ENCODE measurements around the gene ARNT2. TPM values are rescaled to one million over a fixed set of nuclear protein-coding genes. Genes with fewer than 3 reads are reported as not detected.

Gene ARNT2
- total RNA-seq, 4 donors from 2014 or later, result 5.1 to 8.8 (median 6.8) TPM

DNA sequence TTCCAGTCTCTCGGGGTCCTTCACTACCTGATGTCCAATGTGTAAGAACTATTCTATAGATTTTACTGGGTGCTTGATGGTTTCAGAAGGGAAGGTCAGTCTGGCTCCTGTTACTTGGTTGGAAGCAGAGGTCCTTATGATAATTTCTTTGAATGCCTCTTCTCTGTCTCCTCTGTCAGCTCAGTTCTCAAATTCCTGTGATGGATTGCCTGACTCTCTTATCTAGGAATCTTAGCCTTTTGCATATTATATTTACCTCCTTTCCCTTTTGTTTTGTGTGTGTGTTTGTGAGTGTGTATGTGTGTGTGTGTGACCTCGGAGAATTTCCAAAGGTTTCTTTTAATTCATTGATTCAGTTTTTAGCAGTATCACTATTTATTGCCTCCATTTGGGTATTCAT is 88.2 kb downstream of the ARNT2 start:
- 92 to 93% methylated on average over 2 of the region's 2 CpGs for WGBS, 2 donors
- Histone ChIP-seq H3K4me3 (no peak overlapping the region), H3K4me1 (peaks cover 0 to 21% (median 5%) of the 10 kb centered on the region in 4 donors), H3K27ac (peak overlapping the region in 2 of 4 donors; percentile 2 to 17), H3K27me3 (no peaks in the 10 kb centered on the region), H3K9me3 (no peaks in the 10 kb centered on the region), H3K36me3 (no peaks in the 10 kb centered on the region)
- TF ChIP-seq CTCF (IDR thresholded peaks at IDR 0.05) (no peak), EP300 (IDR thresholded peaks at IDR 0.05) (no peak), POLR2A (IDR thresholded peaks at IDR 0.05) (no peak)
- DNase-seq (ENCODE audit: low spot score in 2 of 2), result no peak

DNA sequence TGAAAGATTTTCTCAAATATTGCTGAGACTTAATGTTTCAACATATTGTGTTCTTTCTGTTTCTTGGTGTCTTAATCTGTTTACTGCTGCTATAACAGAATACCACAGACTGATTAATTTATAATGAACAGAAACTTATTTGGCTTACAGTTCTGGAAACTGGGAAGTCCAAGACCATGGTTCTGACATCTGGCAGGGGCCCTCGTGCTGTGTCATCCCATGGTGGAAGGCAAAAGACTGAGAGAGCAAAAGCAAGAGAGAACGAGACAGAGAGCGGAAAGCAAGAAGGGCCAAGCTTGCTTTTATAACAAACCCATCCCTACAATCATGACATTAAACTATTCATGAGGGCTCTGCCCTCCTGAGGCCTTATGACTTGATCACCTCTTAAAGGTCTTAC is 88.7 kb downstream of the ARNT2 start:
- 82% methylated on average over 3 of the region's 3 CpGs for WGBS, 2 donors
- peaks cover 0 to 21% (median 5%) of the 10 kb centered on the region in 4 donors for H3K4me1 ChIP-seq
- TF ChIP-seq POLR2A (IDR thresholded peaks at IDR 0.05), result no peak
- no peak for TF ChIP-seq EP300 (IDR thresholded peaks at IDR 0.05)
- no peak for TF ChIP-seq CTCF (IDR thresholded peaks at IDR 0.05)
- no peak for DNase-seq (ENCODE audit: low spot score in 2 of 2)
- H3K27me3 ChIP-seq, result no peaks in the 10 kb centered on the region
- H3K27ac ChIP-seq, result peak overlapping the region in 2 of 4 donors; percentile 17 to 23
- H3K36me3 ChIP-seq, result no peaks in the 10 kb centered on the region
- H3K9me3 ChIP-seq, result no peaks in the 10 kb centered on the region
- no peak overlapping the region for H3K4me3 ChIP-seq

- no peaks in the 10 kb centered on the region for H3K9me3 ChIP-seq
- TF ChIP-seq EP300 (IDR thresholded peaks at IDR 0.05) (no peak), POLR2A (IDR thresholded peaks at IDR 0.05) (no peak), CTCF (IDR thresholded peaks at IDR 0.05) (no peak)
- no peak for DNase-seq (ENCODE audit: low spot score in 2 of 2)
- peaks cover 0 to 9% (median 4%) of the 10 kb centered on the region in 4 donors for H3K4me1 ChIP-seq
- H3K4me3 ChIP-seq, result no peak overlapping the region
- no peaks in the 10 kb centered on the region for H3K36me3 ChIP-seq
- H3K27me3 ChIP-seq, result no peaks in the 10 kb centered on the region
- H3K27ac ChIP-seq, result no peak overlapping the region
- WGBS, 2 donors, result 66 to 81% methylated on average over 5 of the region's 5 CpGs
Observed at GRCh38 chr15:80494351-80494751, 90.2 kb downstream of the ARNT2 start.

GRCh38 chr15:80494756-80495155 is 90.6 kb downstream of the ARNT2 start:
- WGBS, 2 donors, result 95% methylated on average over 3 of the region's 3 CpGs
- DNase-seq (ENCODE audit: low spot score in 2 of 2), result no peak
- Histone ChIP-seq H3K27ac (no peak overlapping the region), H3K4me3 (no peak overlapping the region), H3K36me3 (no peaks in the 10 kb centered on the region), H3K4me1 (peaks cover 0 to 5% (median 2%) of the 10 kb centered on the region in 4 donors), H3K9me3 (no peaks in the 10 kb centered on the region), H3K27me3 (no peaks in the 10 kb centered on the region)
- no peak for TF ChIP-seq POLR2A (IDR thresholded peaks at IDR 0.05)
- TF ChIP-seq EP300 (IDR thresholded peaks at IDR 0.05), result no peak
- TF ChIP-seq CTCF (IDR thresholded peaks at IDR 0.05), result no peak

DNA sequence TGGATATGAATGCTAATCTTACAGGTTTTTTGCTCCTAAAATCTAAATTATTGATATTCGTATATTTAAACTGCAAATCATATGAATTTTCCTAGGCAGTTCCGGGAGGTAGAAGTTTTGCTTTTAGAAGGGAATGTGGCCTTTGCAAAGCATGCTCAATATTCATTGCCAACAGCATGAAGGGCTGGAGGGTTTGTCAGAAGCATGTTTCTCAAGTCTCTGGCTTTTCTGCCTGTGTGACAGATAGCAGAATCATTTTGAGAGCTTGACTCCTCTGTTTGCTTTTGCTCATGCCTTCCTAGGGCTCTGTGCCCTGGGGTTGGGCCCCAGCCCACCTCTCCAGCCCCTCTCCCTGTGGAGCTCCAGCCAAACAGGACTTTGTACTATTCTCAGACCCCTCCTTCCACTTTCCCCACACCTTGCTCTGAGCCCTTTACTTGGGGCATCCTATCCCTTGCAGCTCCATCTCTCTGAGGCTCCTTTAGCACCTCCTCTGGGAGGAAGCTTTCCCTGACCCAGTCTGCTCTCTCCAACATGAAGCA is 91.3 kb downstream of the ARNT2 start:
- Histone ChIP-seq H3K4me1 (peaks cover 0 to 3% (median 0%) of the 10 kb centered on the region in 4 donors), H3K36me3 (no peaks in the 10 kb centered on the region), H3K9me3 (no peaks in the 10 kb centered on the region), H3K27me3 (no peaks in the 10 kb centered on the region), H3K4me3 (no peak overlapping the region), H3K27ac (no peak overlapping the region)
- no peak for DNase-seq (ENCODE audit: low spot score in 2 of 2)
- 89 to 92% methylated on average over 2 of the region's 2 CpGs for WGBS, 2 donors
- no peak for TF ChIP-seq CTCF (IDR thresholded peaks at IDR 0.05)
- no peak for TF ChIP-seq EP300 (IDR thresholded peaks at IDR 0.05)
- TF ChIP-seq POLR2A (IDR thresholded peaks at IDR 0.05), result no peak
